Erythroblast (primary cell): ENCODE data around the gene KCNH1.

Source experiments
- DNase-seq, 2 experiments: peaks; one replicate each; lab custom pipeline; 2025; lab: John Stamatoyannopoulos, UW
- GATA1 ChIP-seq: IDR thresholded peaks from 2 replicates; pipeline ENCODE4 v1.6.1; 2011; ENCODE audit warnings: low read depth, mild to moderate bottlenecking, control low read depth, low read length, moderate library complexity
- POLR2A ChIP-seq: IDR thresholded peaks from 2 replicates; pipeline ENCODE4 v1.6.1; 2011; ENCODE audit warnings: mild to moderate bottlenecking, low read length

The KCNH1 gene

DNA sequence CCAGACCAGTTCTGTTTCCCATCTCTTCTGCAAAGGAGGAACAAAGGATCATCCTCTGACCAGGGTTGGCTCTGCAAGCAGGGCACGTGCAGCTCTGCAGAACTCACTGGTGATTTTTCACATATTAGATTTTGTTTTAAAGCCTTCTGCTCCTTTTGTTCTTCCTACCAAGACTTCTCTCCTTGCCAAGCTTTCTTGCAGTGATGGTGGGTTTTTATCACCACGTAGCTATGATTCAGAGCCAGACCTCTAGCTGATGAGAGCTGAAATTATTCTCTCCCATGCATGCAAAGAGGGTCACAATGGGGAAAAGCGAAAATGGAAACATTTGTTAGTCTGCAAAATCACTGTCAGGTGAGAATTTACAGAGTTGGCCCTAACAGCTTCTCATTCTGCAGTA lies 225.2 kb downstream of the KCNH1 start:
- TF ChIP-seq POLR2A, result no peak
- TF ChIP-seq GATA1, result no peak
- DNase-seq, result no peak

DNA sequence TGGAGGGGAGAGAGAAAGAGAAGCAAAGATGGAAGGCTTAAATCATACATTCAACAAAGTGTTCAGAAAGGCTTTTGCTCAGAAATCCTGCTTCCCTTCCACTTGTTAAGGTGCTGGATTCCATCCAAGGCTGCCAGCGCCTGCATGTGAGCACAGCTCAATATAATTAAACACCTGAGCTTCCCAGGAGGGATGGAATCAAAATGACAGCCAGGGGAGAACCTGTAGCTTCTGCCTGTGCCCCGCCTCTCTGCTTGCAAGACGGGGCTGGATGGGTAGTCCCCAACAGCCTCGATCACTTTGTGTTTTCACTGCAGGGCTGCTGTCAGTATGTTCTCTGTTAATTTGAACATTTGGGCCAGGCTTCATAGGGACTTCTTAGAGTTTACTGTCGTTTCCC lies 225.7 kb downstream of the KCNH1 start:
- TF ChIP-seq GATA1 (no peak), POLR2A (no peak)
- no peak for DNase-seq

DNA sequence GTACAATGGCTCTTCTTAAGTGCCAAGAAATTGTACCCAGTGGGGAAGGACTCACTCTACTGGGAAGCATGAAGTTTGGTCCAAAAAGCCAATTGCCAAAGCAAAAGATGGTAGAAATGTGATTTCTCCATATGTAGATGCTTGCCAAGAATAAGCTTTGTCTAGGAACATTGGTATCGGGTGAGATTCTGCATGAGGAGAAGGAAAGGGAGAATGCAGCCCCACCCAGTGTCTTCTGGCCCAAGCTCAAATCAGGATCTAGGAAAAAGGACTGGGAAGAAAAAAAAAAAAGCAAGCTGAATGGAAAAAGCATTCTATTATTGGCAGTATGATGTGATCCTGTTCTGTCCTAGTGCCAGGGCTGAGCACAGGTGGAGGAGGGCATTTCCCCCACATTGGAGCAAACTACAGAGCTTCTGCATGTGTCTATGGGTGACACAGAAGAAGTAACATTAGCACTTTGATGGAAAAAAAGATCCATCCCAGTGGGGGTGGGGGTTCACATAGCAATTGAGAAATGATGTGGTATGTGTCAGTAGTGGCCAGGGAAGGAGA lies 226.6 kb downstream of the KCNH1 start:
- TF ChIP-seq GATA1 (no peak), POLR2A (no peak)
- no peak for DNase-seq

DNA sequence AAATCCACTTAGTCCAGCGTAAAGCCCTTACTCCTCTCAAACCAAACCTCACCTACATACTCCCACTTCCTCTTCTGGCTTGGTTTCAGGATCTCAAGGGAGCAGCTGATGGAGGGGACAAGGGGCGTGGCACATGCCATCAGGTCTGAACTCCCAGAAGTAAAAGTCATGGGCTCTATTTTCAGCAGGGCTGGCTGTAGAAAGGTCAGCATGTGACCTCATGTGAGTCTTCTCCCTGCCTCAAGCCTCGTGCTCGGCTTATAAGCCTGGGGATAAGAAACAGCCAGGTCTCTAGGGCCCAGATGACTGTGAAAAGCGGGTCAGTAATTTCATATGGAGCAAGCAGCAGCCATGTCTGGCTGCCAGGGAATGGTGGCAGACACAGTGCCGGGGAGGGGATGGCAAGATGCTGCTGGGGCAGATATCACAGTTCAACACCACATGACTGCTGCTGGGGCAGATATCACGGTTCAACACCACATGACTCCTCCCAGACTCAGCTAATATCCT lies 227.9 kb downstream of the KCNH1 start:
- TF ChIP-seq GATA1 (no peak), POLR2A (no peak)
- no peak for DNase-seq

DNA sequence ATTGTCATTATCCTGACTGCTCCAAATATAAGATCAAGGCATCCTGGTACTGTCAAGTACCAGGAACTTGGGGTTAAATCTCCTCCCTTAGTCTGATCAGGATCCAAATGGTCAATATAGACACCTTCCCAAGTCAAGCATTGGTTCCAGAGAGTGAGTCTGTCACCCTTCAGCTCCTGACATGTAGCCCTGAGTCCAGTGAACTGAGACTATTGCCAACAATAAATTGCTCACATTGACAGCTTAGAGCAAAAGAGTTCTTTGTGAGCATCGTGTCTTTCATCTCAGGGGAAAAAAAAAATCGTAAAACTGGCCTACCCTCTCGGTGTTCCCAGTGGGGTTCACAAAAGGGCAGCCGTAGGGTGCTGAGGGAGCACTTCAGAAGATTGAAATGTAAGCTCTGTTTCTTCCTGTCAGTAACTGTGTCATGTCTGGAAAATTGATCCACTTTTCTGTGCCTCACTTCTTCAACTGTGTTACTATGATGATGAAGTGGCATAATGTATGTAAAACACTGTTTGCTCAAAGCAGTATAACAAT lies 228.5 kb downstream of the KCNH1 start:
- DNase-seq, result no peak
- TF ChIP-seq POLR2A (no peak), GATA1 (no peak)

DNA sequence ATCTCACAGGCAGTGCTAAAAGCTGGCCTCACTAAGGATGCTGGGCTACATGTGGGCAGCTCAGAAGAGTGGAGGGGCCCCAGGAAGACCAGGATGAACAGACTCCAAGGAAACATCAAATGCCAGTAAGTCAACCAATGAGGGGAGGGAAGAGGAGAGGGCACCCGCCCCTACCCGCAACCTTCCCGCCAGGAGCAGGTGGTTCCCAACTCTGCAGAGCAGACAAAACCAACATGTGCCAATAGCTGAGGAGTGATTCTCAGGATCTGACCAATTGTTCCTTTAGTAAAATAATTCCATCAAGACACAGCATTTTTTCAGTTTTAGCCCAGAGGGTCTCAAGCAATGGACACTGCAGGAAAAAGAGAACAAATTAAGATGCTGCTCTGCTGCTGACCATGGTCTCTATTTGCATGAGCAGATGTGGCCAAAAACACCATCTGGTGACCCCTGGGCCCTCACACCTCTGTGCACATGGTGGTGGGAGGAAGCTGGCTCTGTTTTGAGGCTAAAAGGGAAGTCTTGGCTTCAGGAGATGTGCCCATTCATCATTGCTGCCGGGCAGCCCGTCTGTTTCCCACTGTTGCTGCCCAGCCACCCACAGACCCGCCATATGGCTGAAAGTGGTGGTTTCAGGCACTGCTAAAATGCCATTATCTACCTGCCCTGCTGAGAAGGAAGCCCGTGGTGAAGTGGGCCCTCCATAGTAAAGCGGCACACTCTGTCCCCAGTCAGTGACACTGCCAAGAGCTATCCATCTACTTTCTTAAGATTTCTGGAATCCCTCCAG lies 231.8 kb downstream of the KCNH1 start:
- no peak for TF ChIP-seq GATA1
- no peak for TF ChIP-seq POLR2A
- DNase-seq, result no peak

DNA sequence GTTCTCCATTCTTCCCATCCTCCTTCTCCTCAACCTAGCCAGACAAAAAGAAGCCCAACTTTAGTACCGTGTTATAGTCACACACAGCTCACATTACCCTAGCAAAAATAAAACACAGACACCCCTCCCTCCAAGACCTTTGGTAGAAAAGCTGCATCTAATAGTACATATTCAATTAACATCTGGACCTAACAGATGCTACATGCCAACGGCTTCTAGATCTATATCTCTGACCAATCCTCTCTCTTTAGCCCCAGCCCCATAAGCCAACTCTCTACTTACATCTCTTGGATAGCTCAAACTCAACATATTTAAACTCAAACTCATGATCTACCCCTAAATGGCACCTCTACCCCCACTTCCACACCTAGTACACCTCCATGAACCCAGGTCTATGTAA lies 233.1 kb downstream of the KCNH1 start:
- TF ChIP-seq POLR2A (no peak), GATA1 (no peak)
- no peak for DNase-seq

DNA sequence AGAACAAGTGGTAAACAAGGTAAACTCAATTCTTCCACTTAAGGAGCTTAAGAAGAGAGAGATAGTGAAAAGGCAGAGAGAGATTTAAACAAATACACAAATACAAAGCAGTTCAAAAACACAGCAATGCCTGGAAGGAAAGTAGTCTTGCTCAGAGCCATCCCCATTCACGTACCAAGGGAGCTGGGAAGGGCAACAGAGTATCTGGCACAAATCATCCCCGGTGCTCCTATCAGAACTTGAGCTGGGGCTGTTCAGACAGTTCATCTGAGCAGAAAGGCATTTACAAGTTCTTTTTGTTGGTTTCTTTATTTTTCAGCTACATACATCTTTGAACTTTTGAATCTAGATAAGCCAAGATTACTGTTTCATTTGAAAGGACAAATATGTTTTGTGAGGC lies 233.9 kb downstream of the KCNH1 start:
- no peak for TF ChIP-seq GATA1
- TF ChIP-seq POLR2A, result no peak
- DNase-seq, result no peak

DNA sequence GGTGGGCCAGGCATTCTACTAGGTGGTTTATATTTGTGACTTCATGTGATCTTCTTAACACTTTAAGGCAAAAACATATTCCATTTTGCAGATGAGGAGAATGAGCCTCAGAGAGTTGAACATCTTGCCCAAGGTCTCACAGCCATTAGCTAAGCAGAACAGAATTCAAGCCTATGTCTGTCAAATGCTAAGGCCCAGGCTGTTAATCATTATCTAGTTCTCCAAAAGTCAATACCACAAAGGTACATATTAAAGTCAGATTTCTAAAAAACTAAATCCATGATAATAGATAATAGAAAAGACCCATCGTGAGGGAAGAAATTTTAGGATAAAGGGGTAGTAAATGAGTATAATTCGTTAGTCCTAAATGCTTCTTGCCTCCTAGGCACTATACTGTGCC lies 234.3 kb downstream of the KCNH1 start:
- TF ChIP-seq POLR2A (no peak), GATA1 (no peak)
- no peak for DNase-seq

DNA sequence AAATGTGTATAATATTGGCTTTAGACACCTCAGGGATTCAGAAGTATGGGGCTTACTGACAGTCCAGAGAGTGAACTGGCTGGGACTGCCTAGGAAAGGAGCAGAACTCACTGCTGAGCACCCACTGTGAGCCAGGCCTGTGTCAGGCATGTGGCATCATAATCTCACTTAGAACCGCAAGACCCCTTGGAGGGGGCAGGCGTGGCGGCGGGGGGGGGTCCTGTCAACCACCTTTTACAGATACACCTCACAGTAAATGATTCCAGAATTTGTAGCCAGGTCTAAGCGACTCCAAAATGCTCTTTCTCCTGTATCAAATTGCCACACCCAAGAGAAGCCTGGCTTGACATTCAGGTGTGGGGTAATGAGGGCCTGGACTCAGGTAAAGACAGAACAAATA lies 235.5 kb downstream of the KCNH1 start:
- no peak for DNase-seq
- TF ChIP-seq GATA1 (no peak), POLR2A (no peak)

DNA sequence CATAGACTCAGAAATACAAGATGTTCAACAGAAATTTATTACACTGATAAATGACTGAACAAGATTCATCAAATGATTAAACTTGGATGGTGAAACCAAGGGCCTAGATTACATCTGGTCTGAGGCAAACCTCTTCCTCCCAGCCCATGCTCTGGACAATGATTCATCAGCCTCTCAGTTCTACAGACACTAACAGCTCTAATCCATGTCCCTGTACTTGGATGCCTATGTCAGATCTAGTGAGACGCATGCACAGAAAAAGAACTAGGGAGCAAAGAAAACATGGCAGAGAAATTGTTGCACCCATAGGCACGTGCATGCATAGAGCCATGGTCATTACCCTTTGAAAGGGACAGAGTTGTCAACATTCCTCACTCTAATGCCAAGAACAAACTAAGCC lies 250.1 kb downstream of the KCNH1 start:
- DNase-seq, result no peak

DNA sequence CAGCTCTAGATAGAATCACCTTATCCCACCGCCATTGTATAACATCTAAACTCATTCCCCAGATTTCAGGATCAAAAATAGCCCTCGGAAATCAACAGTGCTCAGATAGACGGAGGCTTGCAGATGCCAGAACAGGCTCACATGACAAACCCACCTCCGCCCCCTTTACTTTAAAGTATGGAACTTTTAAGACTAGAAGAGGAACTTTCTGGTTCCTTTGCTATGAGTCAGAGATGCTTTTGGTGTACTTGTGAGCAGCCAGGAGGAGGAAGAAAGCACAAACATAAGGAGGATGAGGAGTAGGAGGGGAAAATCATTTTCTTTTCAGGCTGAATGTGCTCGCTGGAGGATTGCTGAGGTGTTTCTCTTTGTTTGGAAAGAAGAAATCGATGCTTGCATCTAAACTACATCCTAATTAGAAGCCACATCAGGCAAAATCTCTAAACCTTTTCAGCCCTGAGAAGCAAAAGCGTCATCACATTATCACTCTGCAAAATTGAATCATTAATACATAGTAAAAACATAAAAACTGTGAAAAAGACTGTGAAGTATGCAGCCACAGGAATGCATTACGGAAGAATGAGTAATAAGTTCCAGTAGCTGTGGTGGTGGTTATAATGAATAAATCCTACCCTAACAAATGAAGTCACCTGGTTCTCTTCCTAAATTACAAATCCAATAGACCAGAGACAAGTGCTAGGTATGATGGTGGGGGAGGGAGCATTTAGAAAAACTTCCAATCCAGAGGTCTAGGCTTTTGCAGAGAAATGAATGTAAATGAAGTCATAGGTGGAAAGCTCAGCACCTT lies 251.3 kb downstream of the KCNH1 start:
- no peak for DNase-seq
- no peak for TF ChIP-seq POLR2A
- TF ChIP-seq GATA1, result no peak

More for the DNA sequence above, 250.1 kb downstream of the KCNH1 start:
- TF ChIP-seq GATA1 (no peak), POLR2A (no peak)

DNA sequence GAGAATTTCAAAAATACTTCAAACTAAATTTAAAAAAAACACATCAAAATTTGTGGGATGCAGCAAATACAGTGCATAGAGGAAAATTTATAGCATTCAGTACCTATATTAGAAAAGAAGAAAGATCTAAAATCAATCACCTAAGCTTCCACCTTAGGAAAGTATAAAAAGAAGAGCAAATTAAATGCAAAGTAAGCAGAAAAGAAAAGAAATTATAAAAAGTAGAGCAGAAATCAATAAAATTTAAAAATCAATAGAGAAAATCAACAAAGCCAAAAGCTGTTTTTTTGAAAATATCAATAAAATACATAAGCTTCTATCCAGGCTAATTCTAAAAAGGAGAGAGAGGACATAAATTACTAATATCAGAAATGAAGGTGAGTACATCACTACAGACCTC lies 255.4 kb downstream of the KCNH1 start:
- no peak for TF ChIP-seq GATA1
- no peak for TF ChIP-seq POLR2A
- no peak for DNase-seq
